ENCODE measurements around the gene ATG13.

DNA sequence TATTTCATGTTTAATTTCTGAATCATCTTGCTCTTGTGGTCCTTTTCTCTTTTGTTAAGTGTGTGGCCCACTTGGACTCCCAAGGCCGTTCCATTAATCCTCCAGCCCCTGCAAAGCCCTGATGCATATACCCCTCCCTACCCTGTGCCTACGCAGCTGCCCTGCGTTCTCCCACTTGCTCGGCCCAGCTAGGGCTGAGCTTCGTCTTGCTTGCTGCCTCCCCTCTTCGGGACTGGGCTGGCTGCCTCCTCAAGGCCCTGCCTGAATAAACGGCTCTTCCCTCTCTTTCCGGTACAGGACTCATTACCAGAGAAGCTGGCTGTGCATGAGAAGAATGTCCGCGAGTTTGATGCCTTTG is 54.6 kb downstream of the ATG13 start:
- TF ChIP-seq, protein P1, sequence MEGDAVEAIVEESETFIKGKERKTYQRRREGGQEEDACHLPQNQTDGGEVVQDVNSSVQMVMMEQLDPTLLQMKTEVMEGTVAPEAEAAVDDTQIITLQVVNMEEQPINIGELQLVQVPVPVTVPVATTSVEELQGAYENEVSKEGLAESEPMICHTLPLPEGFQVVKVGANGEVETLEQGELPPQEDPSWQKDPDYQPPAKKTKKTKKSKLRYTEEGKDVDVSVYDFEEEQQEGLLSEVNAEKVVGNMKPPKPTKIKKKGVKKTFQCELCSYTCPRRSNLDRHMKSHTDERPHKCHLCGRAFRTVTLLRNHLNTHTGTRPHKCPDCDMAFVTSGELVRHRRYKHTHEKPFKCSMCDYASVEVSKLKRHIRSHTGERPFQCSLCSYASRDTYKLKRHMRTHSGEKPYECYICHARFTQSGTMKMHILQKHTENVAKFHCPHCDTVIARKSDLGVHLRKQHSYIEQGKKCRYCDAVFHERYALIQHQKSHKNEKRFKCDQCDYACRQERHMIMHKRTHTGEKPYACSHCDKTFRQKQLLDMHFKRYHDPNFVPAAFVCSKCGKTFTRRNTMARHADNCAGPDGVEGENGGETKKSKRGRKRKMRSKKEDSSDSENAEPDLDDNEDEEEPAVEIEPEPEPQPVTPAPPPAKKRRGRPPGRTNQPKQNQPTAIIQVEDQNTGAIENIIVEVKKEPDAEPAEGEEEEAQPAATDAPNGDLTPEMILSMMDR (IDR thresholded peaks at IDR 0.05): no peak
- TF ChIP-seq POLR2A (IDR thresholded peaks at IDR 0.05): no peak
